Uterus (tissue), 2 donors: Measurements from ENCODE around the gene USH1G.

Experiments
- CTCF ChIP-seq, 4 experiments: fragments of 200-600 bp in 2 of 4; fragments of 450-650 bp in 2 of 4; sonication (generic) in 2 of 4; IDR thresholded peaks; one replicate each; pipeline ENCODE4 v1.5.1; 2016 to 2019; ENCODE audit warnings: antibody characterized with exemption in 4 of 4, mild to moderate bottlenecking in 2 of 4, moderate library complexity in 1 of 4
- POLR2A ChIP-seq, 2 donors: fragments of 450-650 bp; IDR thresholded peaks; one replicate each; pipeline ENCODE4 v1.6.1; 2016; ENCODE audit warnings: antibody characterized with exemption in 2 of 2, mild to moderate bottlenecking in 1 of 2, moderate library complexity in 1 of 2

GRCh38 chr17:74917430-74917829 is 5.6 kb downstream of the USH1G start:
- no peak for TF ChIP-seq CTCF (IDR thresholded peaks at IDR 0.05)
- TF ChIP-seq POLR2A (IDR thresholded peaks at IDR 0.05), result no peak
